Endodermal cell (in vitro differentiated cells): ENCODE measurements around the gene COG2. TPM values are rescaled to one million over a fixed set of nuclear protein-coding genes. Genes with fewer than 3 reads are reported as not detected.

Experiments used
- DNase-seq: peaks from one replicate; pipeline ENCODE4 v3.0.0-alpha.2; 2017
- H3K27ac ChIP-seq: 2 replicates; pipeline ENCODE4 v1.5.1; 2013; ENCODE audit warnings: mild to moderate bottlenecking, low read depth, low read length, moderate library complexity
- H3K27me3 ChIP-seq: 2 replicates; pipeline ENCODE4 v1.6.1; 2013; ENCODE audit warnings: mild to moderate bottlenecking, low read length, moderate library complexity; ENCODE audit not compliant: insufficient read depth, control insufficient read depth, poor library complexity, severe bottlenecking
- H3K36me3 ChIP-seq: 2 replicates; pipeline ENCODE4 v1.7.0; 2013; ENCODE audit warnings: mild to moderate bottlenecking, low read length, moderate library complexity; ENCODE audit not compliant: control insufficient read depth, insufficient read depth
- H3K4me1 ChIP-seq: one replicate; pipeline ENCODE4 v1.7.0; 2013; ENCODE audit warnings: low read length; ENCODE audit not compliant: control insufficient read depth, insufficient read depth
- H3K4me3 ChIP-seq: 2 replicates; pipeline ENCODE4 v1.5.1; 2013; ENCODE audit warnings: mild to moderate bottlenecking, low read length, moderate library complexity
- H3K9ac ChIP-seq: 2 replicates; pipeline ENCODE4 v1.6.1; 2013; ENCODE audit warnings: mild to moderate bottlenecking, low read length, moderate library complexity; ENCODE audit not compliant: poor library complexity, severe bottlenecking; ENCODE audit errors: extremely low read depth
- H3K9me3 ChIP-seq: 2 replicates; pipeline ENCODE4 v1.6.1; 2013; ENCODE audit warnings: mild to moderate bottlenecking, low read length, moderate library complexity; ENCODE audit not compliant: control insufficient read depth
- H3K27ac Mint-ChIP-seq: 2 replicates; pipeline ENCODE4 v1.8.0; 2020; ENCODE audit warnings: mixed read lengths
- H3K27me3 Mint-ChIP-seq: 2 replicates; pipeline ENCODE4 v1.8.0; 2021; ENCODE audit warnings: mild to moderate bottlenecking, mixed read lengths; ENCODE audit not compliant: insufficient read depth
- H3K36me3 Mint-ChIP-seq: 2 replicates; pipeline ENCODE4 v1.8.0; 2020; ENCODE audit warnings: low read depth, mixed read lengths
- H3K4me1 Mint-ChIP-seq: 2 replicates; pipeline ENCODE4 v1.8.0; 2020; ENCODE audit warnings: mixed read lengths
- H3K4me3 Mint-ChIP-seq: 2 replicates; pipeline ENCODE4 v1.8.0; 2020; ENCODE audit warnings: mild to moderate bottlenecking, moderate library complexity, mixed read lengths
- H3K9me3 Mint-ChIP-seq: 2 replicates; pipeline ENCODE4 v1.8.0; 2020; ENCODE audit warnings: mild to moderate bottlenecking, mixed read lengths
- WGBS, 2 experiments: methylation state at CpG; one replicate each; pipeline versions ENCODE4 v1.1.5 to v1.1.7; 2013; ENCODE audit warnings: missing lambda C conversion rate in 2 of 2, mixed read lengths in 1 of 2; ENCODE audit not compliant: insufficient coverage in 1 of 2, insufficient read length in 1 of 2; 5-methylcytosine and 5-hydroxymethylcytosine counted together
- total RNA-seq, 2 donors: library from RNA; stranded (reverse); fragmentation: NEBNext Ultra II Directional in 1 of 2; extraction: Animal tissue kit (Norgen Biotek cat#: 25700) in 1 of 2; gene quantifications; 2 replicates in 1 of 2; 3 replicates in 1 of 2; pipeline ENCODE4 v1.2.1, GENCODE V29; 2021
- TF ChIP-seq, protein P1 (sequence below): fragments of 200-600 bp; sonication (generic); conservative IDR thresholded peaks from 2 replicates; pipeline ENCODE4 v1.5.0; 2021; ENCODE audit warnings: antibody characterized with exemption, mild to moderate bottlenecking

Gene COG2
- total RNA-seq, 2 donors from 2014 or later = 26.1 to 29.7 TPM

DNA sequence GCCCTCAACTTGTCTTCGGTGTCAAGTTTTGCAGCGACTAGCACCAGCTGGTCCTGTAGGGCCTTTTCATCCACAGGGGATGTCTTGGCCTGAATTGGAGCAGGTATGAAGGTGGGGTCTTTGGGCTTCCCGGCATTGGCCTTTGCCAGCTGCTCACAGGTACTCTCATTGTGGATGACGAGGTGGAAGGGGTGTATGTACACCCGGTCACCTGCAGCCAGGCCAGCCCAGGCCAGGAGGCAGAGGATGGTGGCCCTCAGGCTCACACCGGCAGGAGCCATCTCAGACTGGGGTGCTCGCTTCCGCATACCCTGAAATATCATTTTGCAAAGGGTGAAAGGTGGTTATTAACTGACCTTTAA lies 68.2 kb downstream of the COG2 start:
- H3K4me3 ChIP-seq = no peak overlapping the region
- no peak for DNase-seq
- TF ChIP-seq, protein P1, sequence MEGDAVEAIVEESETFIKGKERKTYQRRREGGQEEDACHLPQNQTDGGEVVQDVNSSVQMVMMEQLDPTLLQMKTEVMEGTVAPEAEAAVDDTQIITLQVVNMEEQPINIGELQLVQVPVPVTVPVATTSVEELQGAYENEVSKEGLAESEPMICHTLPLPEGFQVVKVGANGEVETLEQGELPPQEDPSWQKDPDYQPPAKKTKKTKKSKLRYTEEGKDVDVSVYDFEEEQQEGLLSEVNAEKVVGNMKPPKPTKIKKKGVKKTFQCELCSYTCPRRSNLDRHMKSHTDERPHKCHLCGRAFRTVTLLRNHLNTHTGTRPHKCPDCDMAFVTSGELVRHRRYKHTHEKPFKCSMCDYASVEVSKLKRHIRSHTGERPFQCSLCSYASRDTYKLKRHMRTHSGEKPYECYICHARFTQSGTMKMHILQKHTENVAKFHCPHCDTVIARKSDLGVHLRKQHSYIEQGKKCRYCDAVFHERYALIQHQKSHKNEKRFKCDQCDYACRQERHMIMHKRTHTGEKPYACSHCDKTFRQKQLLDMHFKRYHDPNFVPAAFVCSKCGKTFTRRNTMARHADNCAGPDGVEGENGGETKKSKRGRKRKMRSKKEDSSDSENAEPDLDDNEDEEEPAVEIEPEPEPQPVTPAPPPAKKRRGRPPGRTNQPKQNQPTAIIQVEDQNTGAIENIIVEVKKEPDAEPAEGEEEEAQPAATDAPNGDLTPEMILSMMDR = no peak
- Mint-ChIP-seq H3K27me3 (peaks cover 2% of the 10 kb centered on the region), H3K4me3 (no peak overlapping the region), H3K36me3 (no peaks in the 10 kb centered on the region), H3K27ac (no peak overlapping the region), H3K4me1 (no peaks in the 10 kb centered on the region), H3K9me3 (no peaks in the 10 kb centered on the region)
- no peak overlapping the region for H3K9ac ChIP-seq
- H3K27me3 ChIP-seq = no peaks in the 10 kb centered on the region
- no peaks in the 10 kb centered on the region for H3K36me3 ChIP-seq
- no peak overlapping the region for H3K27ac ChIP-seq
- WGBS, 2 experiments = 96 to 100% methylated on average over 2 to 8 of the region's 8 CpGs
- H3K4me1 ChIP-seq = no peaks in the 10 kb centered on the region
- no peaks in the 10 kb centered on the region for H3K9me3 ChIP-seq

DNA sequence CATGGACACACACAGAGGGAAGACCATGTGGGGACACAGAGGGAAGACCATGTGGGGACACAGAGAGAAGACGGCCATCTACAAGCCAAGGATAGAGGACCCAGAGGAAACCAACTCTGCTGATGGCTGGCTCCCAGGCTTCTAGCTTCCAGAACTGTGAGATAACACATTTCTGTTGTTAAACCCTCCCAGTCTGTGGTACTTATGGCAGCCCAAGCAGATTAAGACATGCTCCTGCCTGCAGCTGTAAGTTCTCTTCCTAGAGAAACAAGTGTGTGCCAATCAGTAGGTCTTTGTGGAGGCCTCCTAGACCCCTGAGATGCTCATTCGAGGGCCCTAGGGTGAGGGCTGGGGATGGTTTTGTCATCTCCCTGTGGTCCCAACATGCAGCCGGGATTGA lies 69.0 kb downstream of the COG2 start:
- Histone ChIP-seq H3K9ac (no peak overlapping the region), H3K4me1 (no peaks in the 10 kb centered on the region), H3K27me3 (no peaks in the 10 kb centered on the region), H3K9me3 (no peaks in the 10 kb centered on the region), H3K4me3 (no peak overlapping the region), H3K27ac (no peak overlapping the region), H3K36me3 (no peaks in the 10 kb centered on the region)
- WGBS, 2 experiments = 88 to 95% methylated on average over 2 to 3 of the region's 3 CpGs
- peaks cover 2% of the 10 kb centered on the region for H3K27me3 Mint-ChIP-seq
- no peak overlapping the region for H3K27ac Mint-ChIP-seq
- no peaks in the 10 kb centered on the region for H3K4me1 Mint-ChIP-seq
- TF ChIP-seq, protein P1 = no peak
- H3K4me3 Mint-ChIP-seq = no peak overlapping the region
- no peak for DNase-seq
- H3K9me3 Mint-ChIP-seq = peaks cover 1% of the 10 kb centered on the region
- H3K36me3 Mint-ChIP-seq = no peaks in the 10 kb centered on the region

DNA sequence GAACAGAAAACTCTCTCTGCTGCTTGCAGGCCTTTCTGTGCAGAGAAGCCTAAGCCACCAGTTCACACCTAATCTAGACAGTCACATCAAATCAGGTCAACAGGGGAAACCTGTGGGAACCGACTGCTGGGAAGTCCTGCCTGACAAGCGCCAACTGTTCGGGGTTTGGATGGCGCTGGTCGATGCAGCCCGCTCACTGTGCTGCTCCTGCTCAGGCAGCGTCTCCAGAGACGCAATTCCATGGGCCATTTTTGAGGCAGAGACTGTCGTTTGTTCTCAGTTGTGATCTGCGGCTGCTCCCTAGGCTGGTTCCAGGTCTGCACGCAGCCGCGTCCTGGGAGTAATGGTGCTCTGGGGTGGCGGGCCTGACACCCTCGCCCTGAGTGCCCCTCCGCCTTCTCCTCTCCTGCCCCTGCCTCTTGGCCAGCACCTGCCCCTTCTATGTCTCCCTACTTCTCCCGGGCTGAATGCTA lies 70.2 kb downstream of the COG2 start:
- no peak overlapping the region for H3K27ac ChIP-seq
- whole genome bisulfite sequencing, 2 experiments = 92 to 95% methylated on average over 6 to 17 of the region's 17 CpGs
- Mint-ChIP-seq H3K36me3 (no peaks in the 10 kb centered on the region), H3K4me3 (no peak overlapping the region), H3K27me3 (peaks cover 2% of the 10 kb centered on the region), H3K9me3 (peaks cover 6% of the 10 kb centered on the region), H3K27ac (no peak overlapping the region), H3K4me1 (no peaks in the 10 kb centered on the region)
- H3K9me3 ChIP-seq = no peaks in the 10 kb centered on the region
- no peaks in the 10 kb centered on the region for H3K27me3 ChIP-seq
- H3K9ac ChIP-seq = no peak overlapping the region
- no peaks in the 10 kb centered on the region for H3K4me1 ChIP-seq
- H3K4me3 ChIP-seq = no peak overlapping the region
- H3K36me3 ChIP-seq = no peaks in the 10 kb centered on the region
- TF ChIP-seq, protein P1 = no peak
- no peak for DNase-seq
